NCI-H1417 (cell line): Measurements from ENCODE around the gene FEN1.

Experiments
- DNase-seq, 3 experiments: peaks; one replicate each; lab custom pipeline; 2025; lab: John Stamatoyannopoulos, UW

FEN1 gene

DNA sequence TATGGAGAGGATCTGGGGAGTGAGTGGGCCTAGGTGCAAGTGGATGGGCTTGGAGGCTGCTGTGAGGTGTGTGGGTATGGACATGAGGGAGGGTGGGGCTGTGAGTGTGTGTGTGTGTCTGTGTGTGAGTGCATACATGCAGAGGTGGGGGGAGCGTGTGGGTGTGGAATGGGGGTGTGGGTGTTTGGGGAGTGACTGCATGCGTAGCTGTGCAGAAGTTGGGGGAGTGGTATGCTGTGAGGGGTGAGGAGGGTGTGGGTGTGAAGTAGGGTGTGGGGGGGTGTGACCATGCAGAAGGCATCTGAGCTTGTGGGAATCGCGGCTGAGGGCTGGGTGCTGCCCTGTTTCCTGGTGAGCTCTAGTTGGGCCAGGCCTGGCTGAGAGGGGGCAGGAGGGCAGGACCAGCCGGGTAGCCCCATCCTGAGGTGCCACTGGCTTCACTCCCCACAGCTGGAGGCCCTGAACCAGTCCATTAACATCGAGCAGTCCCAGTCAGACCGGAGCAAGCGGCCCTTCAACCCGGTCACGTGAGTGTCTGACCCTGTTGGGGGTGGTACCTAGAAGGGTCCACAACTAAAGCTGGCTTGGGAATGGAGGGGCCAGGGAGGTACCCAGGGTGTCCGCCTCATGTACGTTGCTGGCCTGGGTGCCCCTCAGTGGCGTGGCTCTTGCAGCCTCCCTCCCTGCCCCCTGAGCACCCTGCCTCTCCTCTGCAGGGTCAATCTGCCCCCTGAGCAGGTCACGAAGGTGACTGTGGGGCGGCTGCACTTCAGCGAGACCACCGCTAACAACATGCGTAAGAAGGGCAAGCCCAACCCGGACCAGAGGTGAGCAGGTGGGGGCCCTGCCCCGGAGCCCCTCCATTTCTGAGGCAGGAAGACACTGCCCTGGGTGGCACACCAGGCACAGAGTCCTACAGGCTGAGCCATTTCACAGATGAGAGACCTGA lies 16.8 kb upstream of the FEN1 start:
- DNase-seq = no peak

- peak in 2 of 3 experiments; percentile 11 to 27 for DNase-seq
These were observed 16.1 kb upstream of the FEN1 start for GRCh38 chr11:61776561-61777075.

- no peak for DNase-seq
These were observed 15.2 kb upstream of the FEN1 start for GRCh38 chr11:61777234-61778090.

- no peak for DNase-seq
These were observed 14.3 kb upstream of the FEN1 start for GRCh38 chr11:61778357-61778886.

DNA sequence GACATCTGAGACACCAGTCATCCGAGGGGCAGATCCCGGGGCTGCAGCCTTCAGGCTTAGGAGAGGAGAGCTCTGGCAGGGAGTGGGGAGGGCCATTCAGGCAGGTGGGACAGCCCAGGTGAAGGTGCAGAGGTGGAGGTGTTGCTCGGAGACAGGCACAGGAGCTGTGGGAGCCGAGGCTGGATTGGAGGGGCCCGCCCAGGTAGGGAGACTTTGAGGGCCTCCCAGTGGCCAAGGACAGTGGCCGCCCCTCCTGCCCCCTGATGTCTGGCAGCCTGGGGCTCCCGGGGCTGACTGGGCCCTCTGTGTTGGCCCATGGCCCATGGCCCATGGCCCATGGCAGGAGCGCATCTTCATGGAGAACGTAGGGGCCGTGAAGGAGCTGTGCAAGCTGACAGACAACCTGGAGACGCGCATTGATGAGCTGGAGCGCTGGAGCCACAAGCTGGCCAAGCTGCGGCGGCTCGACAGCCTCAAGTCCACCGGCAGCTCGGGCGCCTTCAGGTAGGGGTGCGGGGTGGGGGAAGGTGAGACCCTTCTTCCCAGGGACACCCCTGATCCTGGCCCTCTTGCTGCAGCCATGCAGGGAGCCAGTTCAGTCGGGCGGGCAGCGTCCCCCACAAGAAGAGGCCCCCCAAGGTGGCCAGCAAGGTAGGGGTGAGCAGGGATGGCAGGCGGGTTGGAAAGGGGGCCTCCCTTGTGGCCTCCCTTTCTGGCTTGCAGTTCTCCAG lies 13.6 kb upstream of the FEN1 start:
- no peak for DNase-seq

- DNase-seq = no peak
These were observed 12.8 kb upstream of the FEN1 start for GRCh38 chr11:61779666-61780525.

- no peak for DNase-seq
These were observed 12.0 kb upstream of the FEN1 start for GRCh38 chr11:61780581-61781162.

DNA sequence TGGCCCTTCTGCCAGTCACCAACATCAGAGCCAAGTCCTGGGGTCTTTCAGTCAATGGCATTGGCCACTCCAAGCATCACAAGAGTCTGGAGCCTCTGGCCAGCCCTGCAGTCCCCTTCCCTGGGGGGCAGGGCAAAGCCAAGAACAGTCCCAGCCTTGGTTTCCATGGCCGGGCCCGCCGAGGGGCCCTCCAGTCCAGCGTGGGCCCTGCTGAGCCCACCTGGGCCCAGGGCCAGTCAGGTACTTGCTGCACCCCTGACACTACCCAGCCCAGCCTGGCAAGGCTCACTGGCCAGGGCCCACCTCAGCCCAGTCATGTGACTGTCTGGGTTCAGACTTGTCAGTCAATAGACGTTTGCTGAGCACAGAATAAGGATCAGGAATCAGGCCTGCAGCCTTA lies 11.1 kb upstream of the FEN1 start:
- no peak for DNase-seq

DNA sequence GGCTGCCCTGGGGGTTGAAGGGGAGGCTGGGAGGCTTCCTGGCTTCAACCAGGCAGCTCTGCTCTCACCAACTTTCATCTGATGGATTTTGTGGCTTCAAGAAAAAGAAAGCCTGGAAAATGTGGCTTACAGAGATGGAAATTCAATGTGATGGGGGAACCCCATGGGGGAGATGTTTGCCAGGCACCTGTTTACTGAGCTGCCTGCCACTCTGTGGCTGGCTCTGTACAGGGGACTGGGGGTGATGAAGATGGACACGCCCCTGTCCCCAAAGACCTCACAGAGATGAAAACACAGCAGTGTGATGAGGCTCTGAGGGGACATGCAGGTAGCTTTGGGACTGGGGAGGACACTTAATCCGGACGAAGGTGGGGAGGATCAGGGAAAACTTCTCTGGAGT lies 10.4 kb upstream of the FEN1 start:
- no peak for DNase-seq

GRCh38 chr11:61782841-61783240 lies 9.9 kb upstream of the FEN1 start:
- DNase-seq = no peak

GRCh38 chr11:61783717-61784505 lies 8.8 kb upstream of the FEN1 start:
- DNase-seq = no peak

- DNase-seq = no peak
These were observed 8.3 kb upstream of the FEN1 start for GRCh38 chr11:61784506-61784805.

DNA sequence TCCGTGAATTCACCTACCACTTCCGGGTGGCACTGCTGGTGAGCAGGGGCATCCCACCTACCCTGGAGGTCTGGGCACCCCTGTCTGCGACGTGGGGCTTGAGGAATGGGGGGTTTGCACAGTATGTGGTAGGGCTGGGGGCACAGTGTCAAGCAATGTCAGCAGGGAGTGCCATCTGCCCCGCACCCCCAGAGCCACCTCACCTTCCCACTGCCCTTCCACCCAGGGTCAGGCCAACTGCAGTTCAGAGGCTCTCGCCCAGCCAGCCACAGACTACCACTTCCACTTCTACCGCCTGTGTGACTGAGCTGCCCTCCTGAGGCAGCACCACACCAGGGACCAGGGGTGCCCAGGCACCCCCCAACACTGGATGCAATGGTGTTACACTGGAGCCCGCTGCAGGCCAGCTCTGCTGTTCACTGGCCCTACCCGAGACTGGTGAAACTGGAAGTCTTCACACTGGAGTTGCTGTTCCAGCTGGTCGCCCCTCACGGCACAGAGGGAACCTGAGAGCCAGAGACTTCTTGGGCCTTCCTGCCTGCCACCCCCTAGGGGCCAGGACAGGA lies 6.8 kb upstream of the FEN1 start:
- DNase-seq = no peak

- peak in 1 of 3 experiments; percentile 26 for DNase-seq
These were observed 4.7 kb upstream of the FEN1 start for GRCh38 chr11:61787928-61788491.

DNA sequence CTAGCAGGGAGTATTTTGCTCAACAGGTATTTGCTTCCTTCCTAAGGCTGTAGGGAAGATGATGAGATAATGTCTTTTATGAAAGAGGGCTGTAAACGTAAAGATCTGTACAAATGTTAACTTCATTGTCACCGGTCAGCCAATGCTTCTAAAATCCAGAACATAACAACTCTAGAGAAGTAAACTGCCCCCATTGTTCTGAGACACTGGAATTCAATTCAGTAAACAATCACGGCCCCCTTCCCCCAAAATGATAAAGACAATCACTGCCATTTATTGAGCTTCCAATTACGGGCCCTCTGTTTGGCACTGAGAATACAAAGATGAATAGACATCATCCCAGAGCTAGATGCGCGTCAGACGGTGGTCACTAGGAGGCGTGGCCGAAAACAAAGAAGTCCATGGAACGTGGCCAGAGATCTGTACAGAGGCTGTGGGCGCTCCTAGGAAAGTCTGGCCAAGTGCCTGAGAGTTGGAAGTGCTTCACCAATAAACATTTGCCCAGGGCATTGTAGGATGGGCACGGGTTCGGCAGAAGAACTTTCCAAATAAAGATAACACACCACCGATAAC lies 888 bp upstream of the FEN1 start:
- peak; percentile 6 to 85 (median 78) for DNase-seq

DNA sequence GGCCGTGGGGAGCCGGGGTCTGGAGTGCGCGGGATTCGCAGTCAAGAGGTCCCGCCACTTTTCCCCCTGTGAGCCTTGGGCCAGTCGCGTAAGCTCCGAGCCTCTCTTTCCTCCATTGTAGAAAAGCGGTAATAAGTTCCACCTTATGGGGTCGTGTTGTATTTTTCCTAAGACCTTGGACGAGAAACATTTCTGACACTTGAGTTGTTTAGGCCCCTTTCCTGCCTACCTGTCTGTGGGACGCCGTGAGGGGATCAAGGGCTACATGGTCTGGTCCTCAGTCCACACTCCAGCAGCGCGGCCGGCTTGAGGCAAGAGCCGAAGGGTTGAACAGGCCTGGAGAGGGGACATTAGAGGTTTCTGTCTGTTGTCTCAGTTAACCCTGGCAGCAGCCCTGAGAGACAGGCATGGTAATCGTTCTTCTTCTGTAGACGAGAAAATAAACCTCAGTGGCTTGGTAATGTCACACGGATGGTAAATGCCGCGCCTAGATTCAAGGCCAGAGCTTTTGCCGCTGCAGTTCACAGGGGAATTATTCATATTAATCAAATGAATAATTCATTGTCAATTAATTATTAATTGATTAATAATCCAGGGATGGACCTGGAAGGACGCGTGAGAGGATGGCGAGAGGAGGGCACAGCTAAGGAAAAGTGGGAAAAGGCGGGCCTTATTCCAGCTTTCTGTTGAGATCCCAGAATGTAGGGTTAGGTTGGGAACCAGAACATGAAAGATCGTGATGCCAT lies 545 bp downstream of the FEN1 start:
- peak in 1 of 3 experiments; percentile 89 for DNase-seq

DNA sequence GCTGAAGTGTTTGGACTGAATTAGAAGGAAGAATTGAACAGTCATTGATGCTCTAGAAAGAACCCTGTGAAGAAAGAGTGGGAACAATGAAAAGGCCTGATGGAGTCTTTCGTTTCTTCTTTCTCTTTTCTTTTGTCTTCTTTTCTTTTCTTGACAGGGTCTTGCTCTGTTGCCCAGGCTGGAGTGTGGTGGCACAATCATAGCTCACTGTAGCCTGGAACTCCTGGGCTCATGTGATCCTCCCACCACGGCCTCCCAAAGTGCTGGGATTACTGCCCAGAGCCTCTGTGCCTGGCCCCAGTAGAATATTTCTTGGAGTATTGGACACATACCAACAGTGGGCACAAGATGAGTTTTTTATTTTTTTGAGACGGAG lies 1.1 kb downstream of the FEN1 start:
- no peak for DNase-seq

GRCh38 chr11:61794579-61794978 lies 1.9 kb downstream of the FEN1 start:
- no peak for DNase-seq
